WTC11 (cell line): Measurements from ENCODE around the gene ALDH3A2. TPM values are rescaled to one million over a fixed set of nuclear protein-coding genes. Genes with fewer than 3 reads are reported as not detected.

Experiments used
- ATAC-seq: fragments of 200-7000 bp; cut with Tn5 transposase; 2 replicates; pipeline ENCODE4 v1.10.0; 2021; ENCODE audit warnings: mild to moderate bottlenecking, moderate library complexity
- CTCF ChIA-PET: fragments of 300-600 bp; sonication (Branson Sonifier 250); formaldehyde crosslinking; loops from one replicate; lab custom pipeline; 2021; ENCODE audit warnings: antibody characterized with exemption; lab: Charles Lee
- POLR2A ChIA-PET: fragments of 350-600 bp; sonication (Branson Sonifier 250); formaldehyde crosslinking; loops from one replicate; lab custom pipeline; 2021; ENCODE audit warnings: antibody characterized with exemption; lab: Charles Lee
- DNase-seq: peaks from one replicate; pipeline ENCODE4 v3.0.0; 2021; ENCODE audit warnings: low spot score
- H3K27ac Mint-ChIP-seq: 2 replicates; pipeline ENCODE4 v1.8.0; 2021; ENCODE audit warnings: mixed read lengths
- H3K27me3 Mint-ChIP-seq: 2 replicates; pipeline ENCODE4 v1.8.0; 2021; ENCODE audit warnings: low read depth, mild to moderate bottlenecking, moderate library complexity, mixed read lengths
- H3K36me3 Mint-ChIP-seq: 2 replicates; pipeline ENCODE4 v1.8.0; 2021; ENCODE audit warnings: mixed read lengths
- H3K4me1 Mint-ChIP-seq: 2 replicates; pipeline ENCODE4 v1.8.0; 2022; ENCODE audit warnings: mixed read lengths
- H3K4me3 Mint-ChIP-seq: 2 replicates; pipeline ENCODE4 v1.8.0; 2021; ENCODE audit warnings: mild to moderate bottlenecking, moderate library complexity, mixed read lengths
- H3K9me3 Mint-ChIP-seq: 2 replicates; pipeline ENCODE4 v1.8.0; 2021; ENCODE audit warnings: mixed read lengths
- CREB1 ChIP-seq: sonication (generic); formaldehyde crosslinking; IDR thresholded peaks from 2 replicates; pipeline ENCODE4 v1.8.0; 2023; ENCODE audit warnings: mild to moderate bottlenecking, missing genetic modification reagents
- ELF4 ChIP-seq: sonication (generic); formaldehyde crosslinking; IDR thresholded peaks from 2 replicates; pipeline ENCODE4 v1.8.1; 2022; ENCODE audit warnings: low read depth, mild to moderate bottlenecking, moderate library complexity, missing genetic modification reagents
- EMX1 ChIP-seq: fragments of 250-450 bp; sonication (Bioruptor Pico); IDR thresholded peaks from 2 replicates; pipeline ENCODE4 v1.8.0; 2021; ENCODE audit warnings: mild to moderate bottlenecking
- ESRRA ChIP-seq: sonication (generic); formaldehyde crosslinking; IDR thresholded peaks from 2 replicates; pipeline ENCODE4 v1.8.1; 2022; ENCODE audit warnings: mild to moderate bottlenecking, missing genetic modification reagents, borderline replicate concordance
- ETV6 ChIP-seq: sonication (generic); formaldehyde crosslinking; IDR thresholded peaks from 2 replicates; pipeline ENCODE4 v1.8.1; 2022; ENCODE audit warnings: mild to moderate bottlenecking, missing genetic modification reagents
- FOXK1 ChIP-seq: sonication (generic); formaldehyde crosslinking; IDR thresholded peaks from 2 replicates; pipeline ENCODE4 v1.8.0; 2022; ENCODE audit warnings: mild to moderate bottlenecking, moderate library complexity, missing genetic modification reagents
- GRHL2 ChIP-seq: fragments of 250-450 bp; sonication (Bioruptor Pico); IDR thresholded peaks from 2 replicates; pipeline ENCODE4 v1.8.0; 2022; ENCODE audit warnings: mild to moderate bottlenecking, moderate library complexity; ENCODE audit not compliant: insufficient replicate concordance, severe bottlenecking
- GTF2I ChIP-seq: fragments of 250-450 bp; sonication (Bioruptor Pico); conservative IDR thresholded peaks from 2 replicates; pipeline ENCODE4 v1.4.0; 2021; ENCODE audit warnings: mild to moderate bottlenecking
- NFATC4 ChIP-seq: fragments of 250-450 bp; sonication (Bioruptor Pico); IDR thresholded peaks from 2 replicates; pipeline ENCODE4 v1.9.0; 2021; ENCODE audit warnings: mild to moderate bottlenecking
- NFYB ChIP-seq: sonication (generic); formaldehyde crosslinking; conservative IDR thresholded peaks from 2 replicates; pipeline ENCODE4 v1.8.0; 2022; ENCODE audit warnings: low read depth, missing genetic modification reagents
- NR2C2 ChIP-seq: sonication (generic); formaldehyde crosslinking; IDR thresholded peaks from 2 replicates; pipeline ENCODE4 v1.8.0; 2022; ENCODE audit warnings: mild to moderate bottlenecking, missing genetic modification reagents
- RELA ChIP-seq: sonication (generic); formaldehyde crosslinking; IDR thresholded peaks from 2 replicates; pipeline ENCODE4 v1.8.1; 2022; ENCODE audit warnings: missing genetic modification reagents, mild to moderate bottlenecking, borderline replicate concordance
- STAT6 ChIP-seq: sonication (generic); formaldehyde crosslinking; conservative IDR thresholded peaks from 2 replicates; pipeline ENCODE4 v1.8.1; 2023; ENCODE audit warnings: mild to moderate bottlenecking, low read depth, missing genetic modification reagents, moderate library complexity
- TEAD4 ChIP-seq: sonication (generic); formaldehyde crosslinking; IDR thresholded peaks from 2 replicates; pipeline ENCODE4 v1.8.0; 2022; ENCODE audit warnings: mild to moderate bottlenecking, missing genetic modification reagents
- ZNF219 ChIP-seq: sonication (generic); formaldehyde crosslinking; IDR thresholded peaks from 2 replicates; pipeline ENCODE4 v1.8.0; 2023; ENCODE audit warnings: missing genetic modification reagents, mild to moderate bottlenecking, borderline replicate concordance
- ZNF263 ChIP-seq: sonication (generic); formaldehyde crosslinking; IDR thresholded peaks from 2 replicates; pipeline ENCODE4 v1.8.1; 2022; ENCODE audit warnings: low read depth, mild to moderate bottlenecking, moderate library complexity, missing genetic modification reagents
- total RNA-seq: library from RNA; stranded (reverse); gene quantifications from 3 replicates; pipeline ENCODE4 v1.2.3, GENCODE V29; 2021
- TF ChIP-seq, protein P1 (sequence below): fragments of 250-450 bp; sonication (Bioruptor Pico); IDR thresholded peaks from 2 replicates; pipeline ENCODE4 v1.9.0; 2021; ENCODE audit warnings: mild to moderate bottlenecking
- TF ChIP-seq, protein P2 (sequence below): sonication (generic); formaldehyde crosslinking; IDR thresholded peaks from 2 replicates; pipeline ENCODE4 v1.8.0; 2023; ENCODE audit warnings: missing genetic modification reagents, mild to moderate bottlenecking, borderline replicate concordance
- TF ChIP-seq, protein P3 (sequence below): fragments of 250-450 bp; sonication (Bioruptor Pico); IDR thresholded peaks from 2 replicates; pipeline ENCODE4 v1.9.0; 2021; ENCODE audit warnings: moderate library complexity, mild to moderate bottlenecking, inconsistent platforms, borderline replicate concordance
- TF ChIP-seq, protein P4 (sequence below): sonication (generic); formaldehyde crosslinking; IDR thresholded peaks from 2 replicates; pipeline ENCODE4 v1.8.1; 2022; ENCODE audit warnings: mild to moderate bottlenecking, missing genetic modification reagents, moderate library complexity, borderline replicate concordance

ALDH3A2 gene
- total RNA-seq, 1 experiment from 2014 or later, result 68.5 TPM

- DNase-seq, result no peak
These were observed 29.3 kb downstream of the ALDH3A2 start for GRCh38 chr17:19677736-19678379.

DNA sequence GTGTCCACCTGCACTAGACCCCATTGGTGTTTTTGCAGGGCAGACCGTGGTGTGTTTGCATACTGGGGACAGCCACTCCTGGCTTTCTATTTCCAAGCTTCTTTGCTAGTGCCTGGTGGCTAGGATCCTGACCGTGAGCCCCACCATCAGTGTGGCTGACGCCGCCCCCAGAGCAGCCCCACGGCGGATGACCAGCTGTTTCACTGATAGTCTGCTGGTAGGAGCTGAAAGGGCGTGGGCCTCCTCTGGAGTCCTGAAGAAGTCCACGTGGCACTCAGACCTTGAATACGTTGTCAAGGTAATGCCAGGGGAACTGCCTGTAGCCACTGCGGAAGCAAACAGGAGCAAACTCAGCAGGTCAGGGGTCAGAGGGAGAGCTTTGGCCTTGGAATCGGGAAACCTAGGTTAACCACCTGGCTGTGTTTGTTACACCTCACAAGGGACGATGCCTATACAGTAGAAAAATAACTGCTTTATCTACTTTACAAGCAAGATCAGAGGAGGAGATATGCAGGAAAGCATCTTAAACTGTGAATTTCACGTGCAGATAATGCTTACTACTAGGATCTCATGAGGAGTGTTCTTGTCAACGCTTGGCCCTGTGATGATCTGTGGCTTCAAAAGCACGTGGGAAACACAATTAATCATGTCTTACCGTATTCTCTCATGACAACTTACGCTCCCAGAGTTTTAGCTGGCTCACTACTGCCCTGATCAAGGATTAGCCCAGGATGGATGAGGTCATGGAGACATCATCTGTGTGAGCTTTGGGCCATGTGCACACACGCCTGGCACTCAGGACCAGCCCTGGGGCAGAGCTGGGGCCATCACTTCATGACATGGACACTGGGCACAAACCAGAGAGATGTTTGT, 30.3 kb downstream of the ALDH3A2 start:
- CTCF ChIA-PET, result no interaction called here
- no peak for DNase-seq
- peaks cover 2% of the 10 kb centered on the region; the same call in 1 of the 2 replicates for H3K4me1 Mint-ChIP-seq
- ATAC-seq, result no peak
- POLR2A ChIA-PET, result no interaction called here
- H3K4me3 Mint-ChIP-seq, result no peak overlapping the region
- no peaks in the 10 kb centered on the region; the same call in 1 of the 2 replicates for H3K27me3 Mint-ChIP-seq
- peaks cover 70% of the 10 kb centered on the region for H3K9me3 Mint-ChIP-seq
- TF ChIP-seq, protein P1, sequence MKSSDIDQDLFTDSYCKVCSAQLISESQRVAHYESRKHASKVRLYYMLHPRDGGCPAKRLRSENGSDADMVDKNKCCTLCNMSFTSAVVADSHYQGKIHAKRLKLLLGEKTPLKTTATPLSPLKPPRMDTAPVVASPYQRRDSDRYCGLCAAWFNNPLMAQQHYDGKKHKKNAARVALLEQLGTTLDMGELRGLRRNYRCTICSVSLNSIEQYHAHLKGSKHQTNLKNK, result no peak
- no peak for TF ChIP-seq NFYB (CRISPR knock-in tag)
- no peak for TF ChIP-seq GRHL2 (CRISPR knock-in tag)
- TF ChIP-seq NR2C2 (CRISPR knock-in tag), result no peak
- no peak for TF ChIP-seq FOXK1 (CRISPR knock-in tag)
- no peak for TF ChIP-seq NFATC4
- no peak for TF ChIP-seq EMX1 (CRISPR knock-in tag)
- TF ChIP-seq, protein P2, sequence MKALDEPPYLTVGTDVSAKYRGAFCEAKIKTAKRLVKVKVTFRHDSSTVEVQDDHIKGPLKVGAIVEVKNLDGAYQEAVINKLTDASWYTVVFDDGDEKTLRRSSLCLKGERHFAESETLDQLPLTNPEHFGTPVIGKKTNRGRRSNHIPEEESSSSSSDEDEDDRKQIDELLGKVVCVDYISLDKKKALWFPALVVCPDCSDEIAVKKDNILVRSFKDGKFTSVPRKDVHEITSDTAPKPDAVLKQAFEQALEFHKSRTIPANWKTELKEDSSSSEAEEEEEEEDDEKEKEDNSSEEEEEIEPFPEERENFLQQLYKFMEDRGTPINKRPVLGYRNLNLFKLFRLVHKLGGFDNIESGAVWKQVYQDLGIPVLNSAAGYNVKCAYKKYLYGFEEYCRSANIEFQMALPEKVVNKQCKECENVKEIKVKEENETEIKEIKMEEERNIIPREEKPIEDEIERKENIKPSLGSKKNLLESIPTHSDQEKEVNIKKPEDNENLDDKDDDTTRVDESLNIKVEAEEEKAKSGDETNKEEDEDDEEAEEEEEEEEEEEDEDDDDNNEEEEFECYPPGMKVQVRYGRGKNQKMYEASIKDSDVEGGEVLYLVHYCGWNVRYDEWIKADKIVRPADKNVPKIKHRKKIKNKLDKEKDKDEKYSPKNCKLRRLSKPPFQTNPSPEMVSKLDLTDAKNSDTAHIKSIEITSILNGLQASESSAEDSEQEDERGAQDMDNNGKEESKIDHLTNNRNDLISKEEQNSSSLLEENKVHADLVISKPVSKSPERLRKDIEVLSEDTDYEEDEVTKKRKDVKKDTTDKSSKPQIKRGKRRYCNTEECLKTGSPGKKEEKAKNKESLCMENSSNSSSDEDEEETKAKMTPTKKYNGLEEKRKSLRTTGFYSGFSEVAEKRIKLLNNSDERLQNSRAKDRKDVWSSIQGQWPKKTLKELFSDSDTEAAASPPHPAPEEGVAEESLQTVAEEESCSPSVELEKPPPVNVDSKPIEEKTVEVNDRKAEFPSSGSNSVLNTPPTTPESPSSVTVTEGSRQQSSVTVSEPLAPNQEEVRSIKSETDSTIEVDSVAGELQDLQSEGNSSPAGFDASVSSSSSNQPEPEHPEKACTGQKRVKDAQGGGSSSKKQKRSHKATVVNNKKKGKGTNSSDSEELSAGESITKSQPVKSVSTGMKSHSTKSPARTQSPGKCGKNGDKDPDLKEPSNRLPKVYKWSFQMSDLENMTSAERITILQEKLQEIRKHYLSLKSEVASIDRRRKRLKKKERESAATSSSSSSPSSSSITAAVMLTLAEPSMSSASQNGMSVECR (CRISPR knock-in tag), result no peak
- TF ChIP-seq, protein P3, sequence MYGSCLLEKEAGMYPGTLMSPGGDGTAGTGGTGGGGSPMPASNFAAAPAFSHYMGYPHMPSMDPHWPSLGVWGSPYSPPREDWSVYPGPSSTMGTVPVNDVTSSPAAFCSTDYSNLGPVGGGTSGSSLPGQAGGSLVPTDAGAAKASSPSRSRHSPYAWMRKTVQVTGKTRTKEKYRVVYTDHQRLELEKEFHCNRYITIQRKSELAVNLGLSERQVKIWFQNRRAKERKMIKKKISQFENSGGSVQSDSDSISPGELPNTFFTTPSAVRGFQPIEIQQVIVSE, result no peak
- TF ChIP-seq, protein P4, sequence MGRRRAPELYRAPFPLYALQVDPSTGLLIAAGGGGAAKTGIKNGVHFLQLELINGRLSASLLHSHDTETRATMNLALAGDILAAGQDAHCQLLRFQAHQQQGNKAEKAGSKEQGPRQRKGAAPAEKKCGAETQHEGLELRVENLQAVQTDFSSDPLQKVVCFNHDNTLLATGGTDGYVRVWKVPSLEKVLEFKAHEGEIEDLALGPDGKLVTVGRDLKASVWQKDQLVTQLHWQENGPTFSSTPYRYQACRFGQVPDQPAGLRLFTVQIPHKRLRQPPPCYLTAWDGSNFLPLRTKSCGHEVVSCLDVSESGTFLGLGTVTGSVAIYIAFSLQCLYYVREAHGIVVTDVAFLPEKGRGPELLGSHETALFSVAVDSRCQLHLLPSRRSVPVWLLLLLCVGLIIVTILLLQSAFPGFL (CRISPR knock-in tag), result no peak
- H3K36me3 Mint-ChIP-seq, result peaks cover 89% of the 10 kb centered on the region
- H3K27ac Mint-ChIP-seq, result no peak overlapping the region

More at GRCh38 chr17:19677736-19678379, 29.3 kb downstream of the ALDH3A2 start:
- TF ChIP-seq CREB1 (CRISPR knock-in tag) (no peak), ZNF263 (no peak), ESRRA (CRISPR knock-in tag) (no peak), ETV6 (no peak), STAT6 (CRISPR knock-in tag) (no peak), TEAD4 (no peak), ELF4 (CRISPR knock-in tag) (no peak), ZNF219 (CRISPR knock-in tag) (no peak), RELA (CRISPR knock-in tag) (no peak), GTF2I (CRISPR knock-in tag) (no peak)
- Mint-ChIP-seq H3K27me3 (no peaks in the 10 kb centered on the region), H3K4me1 (peaks cover 2% of the 10 kb centered on the region; the same call in 1 of the 2 replicates), H3K9me3 (peaks cover 60% of the 10 kb centered on the region), H3K4me3 (no peak overlapping the region), H3K36me3 (peaks cover 87% of the 10 kb centered on the region), H3K27ac (no peak overlapping the region)
- ATAC-seq, result no peak
- CTCF ChIA-PET, result no interaction called here
- POLR2A ChIA-PET, result no interaction called here
